GM18907 (cell line): ENCODE measurements around the gene SLC2A4RG.
"Not testable (repeated sequence)": the region's sequence is repeated elsewhere in the genome, so short reads cannot be mapped to it uniquely, and the experiment has no call there.

ENCODE experiments used
- ATAC-seq: cut with Tn5 transposase; IDR thresholded peaks from one replicate; pipeline ENCODE4 v1.9.1; 2021; ENCODE audit warnings: mild to moderate bottlenecking, moderate library complexity; ENCODE audit not compliant: unreplicated experiment

The SLC2A4RG gene

GRCh38 chr20:63772781-63773518, 33.4 kb downstream of the SLC2A4RG start:
- ATAC-seq: no peak

- ATAC-seq: no peak
Observed at GRCh38 chr20:63773571-63774241, 34.1 kb downstream of the SLC2A4RG start.

DNA sequence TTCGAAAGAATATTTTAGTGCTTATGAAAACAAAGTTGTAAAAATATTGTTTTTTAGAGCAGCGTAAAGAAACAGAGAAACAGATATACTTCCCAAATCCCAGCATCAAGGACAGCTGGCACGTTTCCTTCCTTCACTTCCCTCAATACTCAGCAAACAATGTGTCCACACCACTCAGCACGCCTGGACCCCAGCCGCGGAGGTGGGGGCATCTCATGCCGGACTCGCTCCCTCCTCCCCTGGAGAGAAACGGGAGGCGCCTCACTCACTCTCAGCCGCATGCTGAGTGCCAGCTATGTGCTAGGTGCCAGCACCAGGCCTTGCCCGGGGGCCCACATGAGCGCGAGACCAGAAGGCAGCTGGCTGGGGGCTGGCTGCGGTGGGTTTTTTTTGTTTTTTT, 34.7 kb downstream of the SLC2A4RG start:
- ATAC-seq: no peak

DNA sequence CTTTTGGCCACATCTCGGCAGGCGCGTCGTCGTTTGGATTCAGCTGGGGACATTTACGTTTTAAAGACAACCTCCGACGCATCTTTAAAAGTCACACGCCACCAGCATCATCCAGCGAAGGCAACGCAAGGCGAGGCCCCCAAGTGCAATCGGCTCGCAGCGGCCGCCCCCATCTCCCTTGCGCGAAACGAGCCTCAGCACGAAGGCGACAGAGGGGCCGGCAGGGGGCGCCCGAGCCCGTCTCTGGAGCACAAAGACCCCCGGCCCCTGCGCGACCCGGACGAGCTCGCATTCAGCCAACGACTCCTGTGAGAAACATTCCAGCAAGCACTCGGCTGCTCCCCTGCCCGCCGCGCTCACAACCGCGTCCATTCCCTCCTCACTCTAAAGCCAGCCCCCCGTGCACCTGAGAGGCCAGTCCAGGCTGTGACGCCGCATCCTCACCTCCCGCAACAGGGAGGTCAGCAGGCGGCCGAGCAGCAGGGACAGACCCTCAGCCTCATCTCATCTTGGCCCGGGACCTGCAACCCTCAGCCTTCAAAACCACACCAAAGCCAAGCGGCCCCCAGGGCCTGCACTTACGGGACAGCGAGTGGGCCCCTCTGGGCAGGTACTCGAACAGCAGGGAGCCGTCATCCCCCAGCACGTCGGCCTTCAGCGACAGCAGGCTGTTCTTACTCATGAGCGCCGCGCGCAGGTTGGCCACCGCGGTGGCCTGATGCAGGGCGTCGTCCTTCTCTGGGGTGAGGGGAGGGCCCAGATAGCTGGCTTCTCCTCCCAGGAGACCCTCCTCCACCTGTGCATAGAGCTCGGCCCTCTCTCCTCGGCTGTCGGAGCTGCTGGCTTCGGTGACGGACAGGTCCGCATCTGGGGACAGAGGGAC, 35.8 kb downstream of the SLC2A4RG start:
- no peak for ATAC-seq

GRCh38 chr20:63776875-63777274, 37.3 kb downstream of the SLC2A4RG start:
- not testable (repeated sequence) for ATAC-seq

GRCh38 chr20:63777614-63778013, 38.0 kb downstream of the SLC2A4RG start:
- ATAC-seq: no peak

GRCh38 chr20:63778034-63778752, 38.6 kb downstream of the SLC2A4RG start:
- ATAC-seq: no peak

DNA sequence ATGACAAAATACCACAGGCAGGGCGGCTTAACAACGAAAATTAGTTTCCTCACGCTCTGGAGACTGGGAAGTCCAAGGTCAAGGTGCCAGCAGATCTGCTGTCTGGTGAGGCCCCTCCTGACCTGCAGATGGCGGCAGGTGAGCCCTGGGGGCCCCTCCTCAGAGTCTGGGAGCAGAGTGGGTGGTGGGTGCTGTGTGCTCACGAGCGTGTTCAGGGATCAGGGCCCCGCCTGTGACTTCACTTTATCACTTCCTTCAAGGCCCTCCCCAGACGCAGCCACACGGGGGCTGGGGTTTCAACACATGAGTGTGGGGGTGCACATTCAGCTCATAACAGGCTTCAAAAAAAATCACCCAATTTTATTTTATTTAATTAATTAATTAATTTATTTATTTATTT, 39.3 kb downstream of the SLC2A4RG start:
- ATAC-seq: no peak

DNA sequence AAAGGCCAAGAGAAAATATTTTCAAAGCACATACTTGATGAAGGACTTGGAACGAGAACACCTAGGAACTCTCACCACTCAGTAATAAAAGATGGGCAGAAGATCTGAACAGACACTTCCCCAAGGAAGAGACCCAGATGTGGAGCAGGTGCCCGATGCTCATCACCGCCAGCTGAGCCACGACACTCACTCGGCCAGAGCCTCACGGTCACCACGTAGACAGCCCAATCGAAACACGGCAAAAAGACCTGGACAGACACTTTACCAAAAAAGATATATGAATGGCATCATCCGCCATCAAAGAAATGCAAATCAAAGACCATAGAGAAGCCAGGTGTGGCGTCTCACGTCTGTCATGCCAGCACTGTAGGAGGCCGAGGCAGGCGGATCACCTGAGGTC, 41.6 kb downstream of the SLC2A4RG start:
- no peak for ATAC-seq

- no peak for ATAC-seq
Observed at GRCh38 chr20:63782051-63782471, 42.5 kb downstream of the SLC2A4RG start.

- ATAC-seq: no peak
Observed at GRCh38 chr20:63782521-63782971, 43.0 kb downstream of the SLC2A4RG start.

- ATAC-seq: no peak
Observed at GRCh38 chr20:63783970-63784369, 44.4 kb downstream of the SLC2A4RG start.

DNA sequence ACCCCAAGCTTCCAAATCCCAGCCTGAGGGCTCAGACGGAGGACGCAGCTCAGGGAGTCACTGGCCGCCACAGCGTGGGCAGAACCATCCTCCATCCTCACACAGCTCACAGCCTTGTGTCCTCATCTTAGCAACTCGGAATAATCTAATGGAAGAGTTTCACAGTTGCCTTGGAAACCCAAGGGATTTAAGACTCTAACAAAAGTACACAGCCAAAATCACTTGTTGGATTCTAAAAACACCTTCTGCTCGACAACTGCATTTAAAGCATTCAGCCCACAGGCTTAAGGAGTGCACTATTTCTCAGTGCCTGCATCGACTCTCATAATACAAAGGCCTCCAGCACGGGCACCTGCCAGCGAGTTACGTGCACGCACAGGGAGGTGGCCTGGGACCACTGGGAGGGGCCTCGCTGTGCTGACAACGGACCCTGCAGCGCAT, 46.1 kb downstream of the SLC2A4RG start:
- ATAC-seq: no peak

DNA sequence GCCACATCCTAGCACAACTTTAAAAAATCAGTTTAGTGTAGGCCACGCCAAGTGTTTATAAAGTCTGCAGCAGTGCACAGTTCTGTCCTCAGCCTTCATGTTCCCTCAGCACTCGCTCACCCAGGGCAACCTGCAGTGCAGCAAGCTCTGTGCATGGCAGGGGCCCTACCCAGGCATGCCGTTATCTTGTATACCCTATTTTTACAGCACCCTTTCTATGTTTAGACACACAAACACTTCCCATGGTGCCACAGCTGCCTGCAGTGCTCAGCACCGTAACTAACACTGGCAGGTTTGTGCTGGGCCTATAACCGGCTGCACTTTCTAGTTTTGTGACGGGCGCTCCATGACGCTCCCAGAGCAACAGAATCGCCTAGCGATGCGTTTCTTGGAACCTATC, 47.7 kb downstream of the SLC2A4RG start:
- ATAC-seq: no peak

DNA sequence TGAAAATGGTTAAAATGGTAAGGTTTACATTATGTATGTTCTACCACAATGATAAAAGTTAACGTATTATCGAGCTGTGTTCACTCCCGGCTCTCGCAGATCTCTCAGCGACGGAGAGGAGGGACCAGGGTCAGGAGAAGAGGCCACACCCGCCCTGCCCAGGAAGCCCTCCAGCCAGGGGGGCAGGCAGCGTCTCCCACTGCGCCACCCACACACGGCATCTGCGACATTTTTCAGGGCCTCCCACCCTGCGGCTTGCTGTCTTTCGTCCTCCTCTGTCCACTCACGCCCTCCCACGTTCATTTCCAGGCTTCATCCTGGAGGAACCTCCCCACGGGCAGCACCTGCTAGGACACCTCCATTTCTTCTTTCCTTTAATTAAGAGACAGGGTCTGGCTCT, 48.2 kb downstream of the SLC2A4RG start:
- no peak for ATAC-seq

DNA sequence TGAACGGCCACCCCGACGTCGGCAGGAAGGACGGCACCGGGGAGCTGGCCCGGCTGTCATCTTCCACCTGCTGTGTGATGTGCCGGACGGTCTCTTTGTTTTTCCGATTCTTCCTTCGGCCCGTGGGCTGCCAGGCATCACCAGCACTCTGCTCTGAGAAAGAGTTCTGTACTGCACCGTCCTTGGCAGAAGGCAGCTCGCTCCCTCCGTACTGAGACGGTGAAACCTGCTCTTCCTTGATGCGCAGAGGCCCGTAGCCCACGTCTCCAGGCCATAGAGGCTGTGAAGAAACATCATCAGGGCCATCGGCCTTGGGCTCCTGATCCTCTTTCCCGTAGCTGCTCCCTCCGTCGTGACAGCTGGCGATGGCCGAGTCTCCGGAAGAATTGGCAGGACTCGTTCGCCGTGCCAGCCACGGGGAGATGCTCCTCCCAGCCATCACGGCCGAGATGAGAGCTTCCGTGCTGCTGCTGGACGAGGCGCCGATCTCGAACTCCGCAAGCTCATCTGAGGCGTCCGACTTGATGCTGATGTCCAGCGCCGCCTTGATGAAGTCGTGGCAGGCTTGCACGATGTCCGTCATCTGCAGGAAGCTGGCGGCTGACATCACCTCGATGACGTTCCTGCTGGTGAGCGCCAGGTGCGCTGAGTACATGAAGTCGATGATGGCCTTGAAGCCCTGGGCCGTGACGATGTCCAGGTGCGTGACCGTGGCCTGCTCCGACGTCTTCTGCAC, 50.4 kb downstream of the SLC2A4RG start:
- ATAC-seq: no peak

GRCh38 chr20:63790572-63791168, 51.1 kb downstream of the SLC2A4RG start:
- ATAC-seq: no peak

- ATAC-seq: no peak
Observed at GRCh38 chr20:63791497-63792156, 52.1 kb downstream of the SLC2A4RG start.

- ATAC-seq: no peak
Observed at GRCh38 chr20:63792866-63793265, 53.3 kb downstream of the SLC2A4RG start.
